Jurkat, Clone E6-1 (cell line): ENCODE results near the gene ATP6V0A4.

Experiments used
- DNase-seq: peaks from one replicate; pipeline ENCODE4 v3.0.0-alpha.2; 2011; ENCODE audit warnings: low read depth, low spot score
- H3K4me3 ChIP-seq: 2 replicates; pipeline ENCODE4 v1.5.1; 2011; ENCODE audit warnings: mild to moderate bottlenecking, low read length, control low read depth, moderate library complexity

Gene ATP6V0A4

DNA sequence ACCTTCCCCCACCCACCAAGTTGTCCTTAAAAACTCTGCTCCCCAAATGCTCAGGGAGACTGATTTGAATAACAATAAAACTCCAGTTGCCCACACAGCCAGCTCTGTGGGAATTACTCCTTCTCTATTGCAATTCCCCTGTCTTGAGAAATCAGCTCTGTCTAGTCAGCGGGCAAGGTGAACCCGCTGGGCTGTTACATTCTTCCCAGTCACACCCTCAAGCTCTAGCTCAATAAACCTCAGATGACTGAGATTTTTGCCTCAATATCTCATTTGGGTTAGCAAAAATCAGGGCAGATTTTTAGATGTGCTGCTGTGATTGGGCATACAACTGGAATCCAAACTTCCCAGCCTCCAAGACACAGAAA lies 129.8 kb downstream of the ATP6V0A4 start:
- no peak for DNase-seq
- H3K4me3 ChIP-seq, result no peak overlapping the region

DNA sequence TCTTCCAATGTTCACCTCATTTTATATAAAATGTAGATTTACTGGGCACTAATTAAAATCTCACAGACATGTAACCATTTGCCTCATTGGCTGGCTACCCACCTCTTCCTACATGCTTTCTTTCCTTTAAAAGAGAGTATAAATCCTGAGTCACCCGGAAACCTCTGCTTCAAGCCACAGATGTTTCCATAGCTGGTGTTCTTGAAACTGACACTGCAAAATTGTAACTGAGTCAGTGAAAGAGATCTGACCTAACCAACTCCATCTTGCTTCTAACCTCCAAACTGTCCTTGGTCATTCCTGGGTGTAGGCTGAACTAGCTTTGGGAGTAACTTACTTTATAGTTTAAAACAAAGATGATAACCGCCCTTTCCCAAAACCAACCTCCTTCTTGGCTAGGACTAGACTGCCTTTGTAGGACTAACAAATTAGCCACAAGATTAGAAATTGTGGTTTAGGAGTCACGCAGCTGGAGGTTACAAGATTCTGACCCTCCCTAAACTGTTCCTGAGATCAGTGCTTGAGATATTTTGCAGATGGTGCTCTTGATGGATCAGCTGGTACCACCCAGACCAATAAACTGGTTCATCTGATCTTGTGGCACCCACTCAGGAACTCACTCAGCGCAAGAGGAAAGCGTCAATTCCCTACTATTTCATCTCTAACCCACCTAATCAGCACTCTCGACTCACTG lies 130.3 kb downstream of the ATP6V0A4 start:
- no peak for DNase-seq
- H3K4me3 ChIP-seq, result no peak overlapping the region

DNA sequence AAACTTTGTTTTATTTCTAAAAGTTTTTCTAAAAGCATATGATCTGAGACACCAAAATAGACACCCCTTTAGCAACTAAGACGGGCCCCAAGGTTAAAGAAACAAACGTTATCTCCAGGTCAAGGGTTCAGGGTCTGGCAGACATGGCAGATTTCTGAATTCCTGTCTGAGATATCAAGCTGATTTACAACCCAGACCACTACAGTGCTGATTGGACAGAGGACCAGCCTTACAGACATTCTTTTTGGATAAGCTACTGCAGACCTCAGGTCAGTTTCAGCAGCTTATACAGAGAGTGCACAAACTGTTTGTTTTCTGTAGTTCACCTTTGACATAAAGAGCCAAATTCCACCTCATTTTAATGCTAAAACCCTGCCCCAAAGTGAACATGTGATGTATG lies 131.6 kb downstream of the ATP6V0A4 start:
- no peak for DNase-seq
- H3K4me3 ChIP-seq, result no peak overlapping the region

GRCh38 chr7:138665669-138666140 lies 132.3 kb downstream of the ATP6V0A4 start:
- DNase-seq, result no peak
- no peak overlapping the region for H3K4me3 ChIP-seq

DNA sequence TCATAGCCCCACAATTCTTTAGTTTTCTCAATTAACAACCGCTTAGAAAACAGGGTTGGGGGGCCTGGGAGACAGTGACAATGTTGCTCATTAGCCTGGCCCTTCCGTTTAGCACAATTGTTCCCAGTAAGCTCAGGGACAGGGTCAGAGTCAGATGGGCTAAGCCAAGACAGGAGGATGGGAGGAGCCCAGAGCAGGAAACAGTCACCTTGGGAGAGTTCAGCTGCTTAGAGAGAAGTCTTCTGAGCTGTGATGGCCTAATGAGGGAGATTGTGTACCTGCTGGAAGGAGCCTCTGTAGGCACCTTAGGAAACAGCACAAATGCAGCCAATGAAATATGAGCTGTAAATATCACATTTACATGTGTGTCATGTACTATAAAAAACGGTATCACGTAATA lies 132.7 kb downstream of the ATP6V0A4 start:
- no peak for DNase-seq
- H3K4me3 ChIP-seq, result no peak overlapping the region

- no peak overlapping the region for H3K4me3 ChIP-seq
- DNase-seq, result no peak
Observed at GRCh38 chr7:138663725-138664710, 134.0 kb downstream of the ATP6V0A4 start.

- H3K4me3 ChIP-seq, result no peak overlapping the region
- DNase-seq, result no peak
Observed at GRCh38 chr7:138662991-138663320, 135.0 kb downstream of the ATP6V0A4 start.

GRCh38 chr7:138662076-138662990 lies 135.7 kb downstream of the ATP6V0A4 start:
- no peak for DNase-seq

GRCh38 chr7:138661069-138661635 lies 136.8 kb downstream of the ATP6V0A4 start:
- DNase-seq, result no peak
- no peak overlapping the region for H3K4me3 ChIP-seq

More at GRCh38 chr7:138662076-138662990, 135.7 kb downstream of the ATP6V0A4 start:
- H3K4me3 ChIP-seq, result no peak overlapping the region

GRCh38 chr7:138658889-138659288 lies 139.1 kb downstream of the ATP6V0A4 start:
- no peak overlapping the region for H3K4me3 ChIP-seq
- DNase-seq, result no peak

DNA sequence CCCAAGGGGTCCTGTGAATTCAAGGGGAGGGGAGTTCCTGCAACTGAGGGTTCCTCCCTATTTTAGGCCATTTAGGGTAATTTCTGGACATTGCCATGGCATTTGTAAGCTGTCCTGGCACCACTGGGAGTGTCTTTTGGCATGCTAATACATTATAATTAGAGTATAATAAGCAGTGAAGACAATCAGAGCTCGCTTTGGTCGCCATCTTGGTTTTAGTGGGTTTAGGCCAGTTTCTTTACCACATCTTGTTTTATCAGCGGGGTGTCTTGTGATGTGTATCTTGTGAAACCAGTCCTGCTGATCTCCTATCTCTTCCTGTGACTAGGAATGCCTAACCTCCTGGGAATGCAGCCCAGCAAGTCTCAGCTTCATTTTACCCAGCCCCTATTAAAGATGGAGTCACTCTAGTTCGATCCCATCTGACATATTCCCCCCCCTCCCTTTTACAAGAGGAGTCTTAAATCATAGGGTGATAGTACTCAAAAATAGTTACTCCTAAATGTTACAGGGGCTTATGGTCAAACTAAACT lies 140.1 kb downstream of the ATP6V0A4 start:
- no peak for DNase-seq
- H3K4me3 ChIP-seq, result no peak overlapping the region

GRCh38 chr7:138656952-138657351 lies 141.0 kb downstream of the ATP6V0A4 start:
- H3K4me3 ChIP-seq, result no peak overlapping the region
- DNase-seq, result no peak
